Stomach (tissue), 9 donors: ENCODE measurements around the gene FLCN. TPM values are rescaled to one million over a fixed set of nuclear protein-coding genes. Genes with fewer than 3 reads are reported as not detected.

Experiments
- DNase-seq, 2 donors: peaks; one replicate each; pipeline versions ENCODE4 v3.0.0 to v3.0.0-alpha.2; 2013 to 2019
- H3K27ac ChIP-seq, 5 donors: fragments of 200-600 bp in 4 of 5; sonication (generic) in 4 of 5; one replicate each; pipeline ENCODE4 v1.5.1; 2013 to 2019; ENCODE audit warnings: mild to moderate bottlenecking in 1 of 5, moderate library complexity in 1 of 5
- H3K27me3 ChIP-seq, 3 donors: fragments of 200-600 bp; sonication (generic); one replicate each; pipeline ENCODE4 v1.5.1; 2017 to 2019; ENCODE audit warnings: mixed run types in 1 of 3
- H3K36me3 ChIP-seq, 4 donors: fragments of 200-600 bp; sonication (generic); 1 replicate in 3 of 4; 2 replicates in 1 of 4; pipeline ENCODE4 v1.5.1; 2016 to 2019
- H3K4me1 ChIP-seq, 4 donors: fragments of 200-600 bp; sonication (generic); one replicate each; pipeline ENCODE4 v1.5.1; 2016 to 2019
- H3K4me3 ChIP-seq, 4 donors: fragments of 200-600 bp; sonication (generic) in 3 of 4; one replicate each; pipeline ENCODE4 v1.5.1; 2016 to 2019; ENCODE audit warnings: mild to moderate bottlenecking in 1 of 4
- H3K9me3 ChIP-seq, 4 donors: fragments of 200-600 bp; sonication (generic); one replicate each; pipeline ENCODE4 v1.5.1; 2016 to 2019
- EP300 ChIP-seq: sonication (generic); formaldehyde crosslinking; IDR thresholded peaks from one replicate; pipeline ENCODE4 v1.6.1; 2017; ENCODE audit warnings: antibody characterized with exemption
- POLR2A ChIP-seq, 4 donors: fragments of 450-650 bp; IDR thresholded peaks; one replicate each; pipeline ENCODE4 v1.6.1; 2016; ENCODE audit warnings: antibody characterized with exemption in 4 of 4, control low read depth in 2 of 4, mild to moderate bottlenecking in 1 of 4, moderate library complexity in 1 of 4
- POLR2AphosphoS5 ChIP-seq, 3 donors: sonication (generic); formaldehyde crosslinking; IDR thresholded peaks; one replicate each; pipeline ENCODE4 v1.6.1; 2016; ENCODE audit warnings: antibody characterized with exemption in 3 of 3
- WGBS, 5 donors: extraction: QIAGEN DNeasy Blood & Tissue Kit in 3 of 5; methylation state at CpG; one replicate each; pipeline versions ENCODE4 v1.1.5 to v1.1.7; 2013 to 2018; 5-methylcytosine and 5-hydroxymethylcytosine counted together
- intact Hi-C: fragments of 100-400 bp; cut with DNase I; formaldehyde crosslinking; loops from one replicate; pipeline ENCODE4 v1.15.1; 2023; ENCODE audit warnings: low total_unique reads
- polyA plus RNA-seq, 3 donors: library from polyadenylated mRNA; stranded (reverse); fragments of 200-250 nt; gene quantifications; one replicate each; pipeline ENCODE4 v1.2.3, GENCODE V29; 2013
- total RNA-seq, 5 donors: library from RNA; depleted of rRNA; stranded (reverse); fragments of >200 nt; gene quantifications; one replicate each; pipeline versions ENCODE4 v1.1.0 to v1.2.3, GENCODE V29; 2014 to 2016
- TF ChIP-seq, protein P1 (sequence below), 7 experiments: fragments of 450-650 bp in 4 of 7; fragments of 200-600 bp in 3 of 7; sonication (generic) in 3 of 7; IDR thresholded peaks; one replicate each; pipeline ENCODE4 v1.5.1; 2016 to 2019; ENCODE audit warnings: antibody characterized with exemption in 7 of 7, control low read depth in 2 of 7, mild to moderate bottlenecking in 1 of 7
- donor health status: healthy with polysubstance abuse.
- donor health status: Bipolar disorder and iron deficiency.
- donor health status: healthy.

FLCN gene
- total and polyA plus RNA-seq, 8 donors: 6.9 to 378 (median 41.9) TPM

DNA sequence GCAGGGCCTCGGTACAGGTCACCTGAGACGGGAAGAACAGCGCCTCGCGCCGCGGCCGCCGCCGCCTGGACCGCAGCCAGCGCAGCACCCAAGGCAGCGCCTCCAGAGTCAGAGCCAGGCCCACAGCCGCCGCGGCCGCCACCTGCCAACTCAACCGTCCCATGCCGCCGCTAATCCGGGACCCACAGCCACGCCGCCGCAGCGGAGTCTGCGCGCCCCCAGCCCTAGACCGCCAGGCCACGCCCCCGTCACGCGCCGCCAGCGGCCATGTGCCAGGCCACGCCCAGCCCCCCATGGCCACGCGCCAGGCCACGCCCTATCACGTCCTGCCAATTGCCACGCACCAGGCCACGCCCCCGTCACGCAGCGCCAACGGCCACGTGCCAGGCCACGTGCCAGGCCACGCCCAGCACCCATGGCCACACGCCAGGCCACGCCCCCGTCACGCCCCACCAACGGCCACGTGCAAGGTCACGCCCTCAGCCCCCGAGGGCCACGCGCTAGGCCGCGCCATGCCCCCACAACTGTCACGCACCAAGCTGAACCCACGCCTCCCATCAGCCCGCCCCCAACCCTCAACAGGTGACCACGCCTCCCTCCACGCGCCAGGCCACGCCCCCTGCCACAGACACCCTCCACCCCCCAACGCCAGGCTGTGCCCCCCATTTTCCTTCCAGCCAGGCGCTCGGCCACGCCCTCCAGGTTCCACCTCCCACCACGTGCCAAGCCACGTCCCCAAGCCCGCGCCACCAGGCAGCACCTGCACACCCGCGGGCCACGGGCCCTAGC lies 30.6 kb downstream of the FLCN start, which contains the start of gene PLD6:
TSS of gene PLD6 (minus strand) at position 210 of the 789 bp plus-strand sequence. CDS start at position 163, 47 bp downstream.
- TF ChIP-seq EP300 (no peak), POLR2A (IDR thresholded peaks at IDR 0.05) (no peak), POLR2AphosphoS5 (IDR thresholded peaks at IDR 0.05) (peak; percentile 34 to 88 (median 74))
- TF ChIP-seq, protein P1, sequence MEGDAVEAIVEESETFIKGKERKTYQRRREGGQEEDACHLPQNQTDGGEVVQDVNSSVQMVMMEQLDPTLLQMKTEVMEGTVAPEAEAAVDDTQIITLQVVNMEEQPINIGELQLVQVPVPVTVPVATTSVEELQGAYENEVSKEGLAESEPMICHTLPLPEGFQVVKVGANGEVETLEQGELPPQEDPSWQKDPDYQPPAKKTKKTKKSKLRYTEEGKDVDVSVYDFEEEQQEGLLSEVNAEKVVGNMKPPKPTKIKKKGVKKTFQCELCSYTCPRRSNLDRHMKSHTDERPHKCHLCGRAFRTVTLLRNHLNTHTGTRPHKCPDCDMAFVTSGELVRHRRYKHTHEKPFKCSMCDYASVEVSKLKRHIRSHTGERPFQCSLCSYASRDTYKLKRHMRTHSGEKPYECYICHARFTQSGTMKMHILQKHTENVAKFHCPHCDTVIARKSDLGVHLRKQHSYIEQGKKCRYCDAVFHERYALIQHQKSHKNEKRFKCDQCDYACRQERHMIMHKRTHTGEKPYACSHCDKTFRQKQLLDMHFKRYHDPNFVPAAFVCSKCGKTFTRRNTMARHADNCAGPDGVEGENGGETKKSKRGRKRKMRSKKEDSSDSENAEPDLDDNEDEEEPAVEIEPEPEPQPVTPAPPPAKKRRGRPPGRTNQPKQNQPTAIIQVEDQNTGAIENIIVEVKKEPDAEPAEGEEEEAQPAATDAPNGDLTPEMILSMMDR (IDR thresholded peaks at IDR 0.05): no peak
- H3K4me3 ChIP-seq: peak within 1 kb of the TSS; percentile 55 to 72 (median 58)
- H3K27me3 ChIP-seq: no peaks in the 10 kb centered on the region
- no peaks in the 10 kb centered on the region for H3K9me3 ChIP-seq
- 7 to 16% (median 11%) methylated on average over 30 to 78 of the region's 78 CpGs for WGBS, 5 donors
- H3K36me3 ChIP-seq: peaks cover 0 to 22% (median 19%) of the 10 kb centered on the region in 4 donors
- peaks cover 33 to 61% (median 51%) of the 10 kb centered on the region in 4 donors for H3K4me1 ChIP-seq
- peak within 1 kb of the TSS; percentile 78 to 95 (median 89) for H3K27ac ChIP-seq
- DNase-seq: peak; percentile 86 to 92
- intact Hi-C loops: no loop called here

DNA sequence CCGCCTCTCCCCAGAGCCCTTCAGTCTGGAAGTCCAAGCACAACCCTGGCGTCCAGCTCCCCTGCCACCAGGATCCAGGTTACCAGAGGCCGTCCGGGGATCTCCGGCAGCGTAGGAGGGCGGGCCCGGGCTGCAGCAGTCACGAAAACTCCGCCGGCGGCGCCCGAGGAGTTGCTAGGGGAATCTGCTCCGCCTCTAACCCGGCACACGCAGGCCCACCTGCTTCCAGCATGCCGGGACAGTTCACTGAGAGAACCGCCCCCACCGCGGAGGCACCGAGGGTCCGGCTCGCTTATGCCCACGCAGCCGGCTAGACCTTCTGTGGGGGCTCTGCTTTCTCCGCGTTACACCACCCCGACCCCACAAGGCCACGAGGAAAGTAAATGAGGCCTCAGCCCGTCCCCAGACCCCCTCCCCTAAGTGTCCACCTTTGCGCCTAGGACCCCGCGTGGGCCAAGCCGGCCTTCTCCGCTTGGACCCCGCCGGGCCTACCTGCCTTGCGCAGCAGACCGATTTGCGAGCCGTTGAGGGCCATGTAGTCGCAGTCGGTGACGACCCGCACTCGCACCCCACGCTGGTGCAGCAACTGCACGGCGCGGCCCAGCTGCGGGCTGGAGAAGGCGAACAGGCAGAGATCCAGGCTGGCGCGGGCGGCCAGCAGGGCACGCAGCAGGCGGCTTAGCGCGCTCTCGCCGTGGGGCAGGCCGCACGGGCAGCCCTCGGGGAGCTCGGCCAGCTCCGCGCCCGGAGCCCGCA lies 31.4 kb downstream of the FLCN start:
- WGBS, 5 donors: 3 to 19% (median 5%) methylated on average over 13 to 70 of the region's 70 CpGs
- intact Hi-C loops: no loop called here
- peak overlapping the region; percentile 55 to 72 (median 58) for H3K4me3 ChIP-seq

DNA sequence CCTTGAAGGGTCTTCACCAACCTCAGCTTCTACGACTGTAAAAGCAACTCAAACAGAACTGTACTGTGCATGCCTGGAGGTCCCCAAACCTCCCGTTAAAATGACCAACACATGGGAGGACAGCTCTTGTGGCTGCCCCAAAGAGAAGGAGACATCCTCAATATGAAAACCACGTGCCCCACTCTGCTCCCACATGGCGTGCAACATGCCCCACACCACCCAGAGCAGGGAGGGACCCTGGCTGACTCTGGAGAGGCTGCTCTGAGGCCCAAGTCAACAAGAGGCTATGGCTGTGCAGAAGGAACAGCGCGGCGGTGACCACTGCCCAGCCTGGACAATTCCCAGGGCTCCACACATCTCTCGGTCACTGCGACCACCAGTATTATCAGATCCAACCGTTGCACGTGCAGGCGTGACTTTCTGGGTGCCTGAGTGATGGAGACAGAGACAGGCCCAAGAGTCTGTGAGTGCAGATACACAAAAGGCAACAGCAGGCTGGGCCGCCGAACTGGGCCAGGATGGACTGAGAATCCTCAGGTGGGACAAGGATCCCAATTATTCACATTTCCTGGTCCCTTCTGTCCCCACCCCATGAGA lies 32.2 kb downstream of the FLCN start:
- Histone ChIP-seq H3K4me1 (peaks cover 40 to 76% (median 61%) of the 10 kb centered on the region in 4 donors), H3K4me3 (peak overlapping the region; percentile 55 to 72 (median 58)), H3K36me3 (peaks cover 0 to 12% (median 8%) of the 10 kb centered on the region in 4 donors), H3K27ac (peak overlapping the region in 4 of 5 donors; percentile 78 to 95 (median 88)), H3K9me3 (no peaks in the 10 kb centered on the region), H3K27me3 (no peaks in the 10 kb centered on the region)
- TF ChIP-seq POLR2AphosphoS5 (IDR thresholded peaks at IDR 0.05): no peak
- no peak for TF ChIP-seq EP300
- TF ChIP-seq, protein P1 (IDR thresholded peaks at IDR 0.05): no peak
- no peak for TF ChIP-seq POLR2A (IDR thresholded peaks at IDR 0.05)
- intact Hi-C loops: no loop called here
- WGBS, 5 donors: 40 to 76% (median 46%) methylated on average over 7 to 14 of the region's 14 CpGs
- no peak for DNase-seq

More for the DNA sequence above, 31.4 kb downstream of the FLCN start:
- Histone ChIP-seq H3K36me3 (peaks cover 0 to 15% (median 11%) of the 10 kb centered on the region in 4 donors), H3K9me3 (no peaks in the 10 kb centered on the region), H3K27ac (peak overlapping the region; percentile 78 to 95 (median 89)), H3K27me3 (no peaks in the 10 kb centered on the region), H3K4me1 (peaks cover 33 to 68% (median 56%) of the 10 kb centered on the region in 4 donors)
- peak; percentile 73 to 88 for DNase-seq
- no peak for TF ChIP-seq EP300
- TF ChIP-seq POLR2A (IDR thresholded peaks at IDR 0.05): no peak
- TF ChIP-seq, protein P1 (IDR thresholded peaks at IDR 0.05): no peak
- TF ChIP-seq POLR2AphosphoS5 (IDR thresholded peaks at IDR 0.05): no peak
